Stimulated activated CD4-positive, alpha-beta T cell treated with anti-CD3 and anti-CD28 coated beads, Interleukin-4, amount 100 ng/mL, for 48 hours (primary cell): Measurements from ENCODE around the gene PAN2.
A peak's percentile ranks its signal among the peaks of the same experiment; 100 is the strongest.

ENCODE experiments used
- DNase-seq, 2 donors: peaks; one replicate each; pipeline ENCODE4 v3.0.0-alpha.2; 2020; ENCODE audit warnings: low read depth in 2 of 2

Gene PAN2, protein sequence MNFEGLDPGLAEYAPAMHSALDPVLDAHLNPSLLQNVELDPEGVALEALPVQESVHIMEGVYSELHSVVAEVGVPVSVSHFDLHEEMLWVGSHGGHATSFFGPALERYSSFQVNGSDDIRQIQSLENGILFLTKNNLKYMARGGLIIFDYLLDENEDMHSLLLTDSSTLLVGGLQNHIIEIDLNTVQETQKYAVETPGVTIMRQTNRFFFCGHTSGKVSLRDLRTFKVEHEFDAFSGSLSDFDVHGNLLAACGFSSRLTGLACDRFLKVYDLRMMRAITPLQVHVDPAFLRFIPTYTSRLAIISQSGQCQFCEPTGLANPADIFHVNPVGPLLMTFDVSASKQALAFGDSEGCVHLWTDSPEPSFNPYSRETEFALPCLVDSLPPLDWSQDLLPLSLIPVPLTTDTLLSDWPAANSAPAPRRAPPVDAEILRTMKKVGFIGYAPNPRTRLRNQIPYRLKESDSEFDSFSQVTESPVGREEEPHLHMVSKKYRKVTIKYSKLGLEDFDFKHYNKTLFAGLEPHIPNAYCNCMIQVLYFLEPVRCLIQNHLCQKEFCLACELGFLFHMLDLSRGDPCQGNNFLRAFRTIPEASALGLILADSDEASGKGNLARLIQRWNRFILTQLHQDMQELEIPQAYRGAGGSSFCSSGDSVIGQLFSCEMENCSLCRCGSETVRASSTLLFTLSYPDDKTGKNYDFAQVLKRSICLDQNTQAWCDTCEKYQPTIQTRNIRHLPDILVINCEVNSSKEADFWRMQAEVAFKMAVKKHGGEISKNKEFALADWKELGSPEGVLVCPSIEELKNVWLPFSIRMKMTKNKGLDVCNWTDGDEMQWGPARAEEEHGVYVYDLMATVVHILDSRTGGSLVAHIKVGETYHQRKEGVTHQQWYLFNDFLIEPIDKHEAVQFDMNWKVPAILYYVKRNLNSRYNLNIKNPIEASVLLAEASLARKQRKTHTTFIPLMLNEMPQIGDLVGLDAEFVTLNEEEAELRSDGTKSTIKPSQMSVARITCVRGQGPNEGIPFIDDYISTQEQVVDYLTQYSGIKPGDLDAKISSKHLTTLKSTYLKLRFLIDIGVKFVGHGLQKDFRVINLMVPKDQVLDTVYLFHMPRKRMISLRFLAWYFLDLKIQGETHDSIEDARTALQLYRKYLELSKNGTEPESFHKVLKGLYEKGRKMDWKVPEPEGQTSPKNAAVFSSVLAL

DNA sequence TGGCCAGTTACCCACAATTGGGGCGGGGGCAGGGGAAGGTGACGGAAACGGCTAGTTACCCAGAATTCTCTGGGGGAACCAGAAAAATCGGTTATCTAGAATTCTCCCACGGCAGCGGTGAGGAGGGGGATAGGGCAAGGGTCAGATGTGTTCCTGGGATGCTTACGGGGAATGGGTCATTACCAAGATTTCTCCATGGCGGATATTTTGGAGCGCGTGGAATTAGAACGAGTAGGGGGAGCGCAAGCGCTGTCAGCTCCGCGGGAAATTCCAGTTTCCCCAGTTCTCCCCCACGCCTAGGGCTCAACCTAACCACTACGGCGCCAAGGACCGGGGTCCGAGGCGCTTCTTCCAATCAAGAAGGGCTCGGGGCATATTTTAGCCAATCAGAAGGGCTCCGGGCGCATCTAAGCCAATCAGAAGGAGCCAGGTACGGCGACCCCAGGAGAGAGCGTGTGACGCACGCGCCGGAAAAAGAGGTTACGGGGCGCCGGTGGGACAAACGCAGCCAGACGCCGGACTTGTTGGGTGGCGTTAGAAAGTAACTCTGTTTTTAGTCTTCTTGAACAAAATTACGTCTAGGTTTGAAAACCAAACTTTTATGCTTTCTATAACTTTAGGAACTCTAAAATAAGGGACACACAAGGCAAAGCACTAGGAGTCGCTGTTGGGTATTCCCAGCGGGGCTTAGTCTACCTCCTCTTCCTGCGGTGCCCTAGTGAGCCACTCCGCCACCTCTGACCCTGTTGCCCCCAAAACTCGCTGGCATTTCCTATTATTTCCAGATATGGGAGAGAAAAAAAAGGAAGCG is at the start of gene PAN2:
Gene PAN2 (minus strand): TSS at position 322 of the 811 bp plus-strand sequence. CDS start 906 bp downstream, outside the sequence.
- peak; percentile 82 to 90 for DNase-seq

- DNase-seq = no peak
Observed at GRCh38 chr12:56382611-56383010, 48.8 kb upstream of the PAN2 start.

DNA sequence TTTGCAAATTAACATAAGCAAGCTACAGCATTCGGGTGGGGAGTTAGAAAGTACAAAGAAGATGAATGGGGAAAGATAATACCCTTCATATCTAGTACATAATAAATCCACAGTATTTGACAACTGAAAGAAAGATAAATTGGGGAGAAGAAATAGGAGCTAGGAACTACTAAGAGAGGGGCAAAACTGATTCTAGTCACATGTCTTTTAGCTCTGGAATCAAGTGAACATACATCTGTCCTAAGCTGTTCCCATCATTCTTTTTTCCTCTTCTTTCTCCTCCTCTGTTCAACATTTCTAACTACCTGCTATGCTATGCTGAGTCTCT is 44.2 kb upstream of the PAN2 start:
- DNase-seq = no peak

GRCh38 chr12:56377310-56377988 is 43.6 kb upstream of the PAN2 start:
- no peak for DNase-seq

- DNase-seq = no peak
Observed at GRCh38 chr12:56375598-56376434, 42.0 kb upstream of the PAN2 start.

DNA sequence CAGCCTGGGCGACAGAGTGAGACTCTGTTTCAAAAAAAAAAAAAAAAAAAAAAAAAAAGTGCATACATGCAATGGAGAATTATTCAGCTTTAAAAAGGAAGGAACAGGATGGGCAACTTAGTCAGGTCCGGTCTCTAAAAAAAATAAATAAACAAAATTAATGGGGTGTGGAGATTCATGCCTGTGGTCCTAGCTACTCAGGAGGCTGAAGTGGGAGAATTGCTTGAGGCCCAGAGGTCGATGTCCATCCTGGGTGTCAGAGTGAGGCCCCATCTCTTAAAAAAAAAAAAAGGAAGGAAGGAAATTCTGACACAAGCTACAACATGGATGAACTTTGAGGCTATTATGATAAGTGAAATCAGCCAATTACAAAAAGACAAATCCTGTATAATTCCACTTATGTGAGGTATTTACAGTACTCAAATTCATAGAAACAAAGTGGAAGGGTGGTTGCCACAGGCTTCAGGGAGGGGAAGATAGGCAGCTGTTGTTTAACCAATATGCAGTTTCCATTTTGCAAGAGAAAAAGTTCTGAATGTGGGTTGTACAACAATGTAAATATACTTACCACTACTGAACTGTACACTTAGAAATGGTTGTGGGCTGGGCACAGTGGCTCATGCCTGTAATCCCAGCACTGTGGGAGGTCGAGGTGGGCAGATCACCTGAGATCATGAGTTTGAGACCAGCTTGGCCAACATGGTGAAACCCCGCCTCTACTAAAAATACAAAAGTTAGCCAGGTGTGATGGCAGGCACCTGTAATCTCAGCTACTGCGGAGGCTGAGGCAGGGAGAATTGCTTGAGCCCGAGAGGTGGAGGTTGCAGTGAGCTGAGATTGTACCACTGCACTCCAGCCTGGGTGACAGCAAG is 41.2 kb upstream of the PAN2 start:
- DNase-seq = no peak

DNA sequence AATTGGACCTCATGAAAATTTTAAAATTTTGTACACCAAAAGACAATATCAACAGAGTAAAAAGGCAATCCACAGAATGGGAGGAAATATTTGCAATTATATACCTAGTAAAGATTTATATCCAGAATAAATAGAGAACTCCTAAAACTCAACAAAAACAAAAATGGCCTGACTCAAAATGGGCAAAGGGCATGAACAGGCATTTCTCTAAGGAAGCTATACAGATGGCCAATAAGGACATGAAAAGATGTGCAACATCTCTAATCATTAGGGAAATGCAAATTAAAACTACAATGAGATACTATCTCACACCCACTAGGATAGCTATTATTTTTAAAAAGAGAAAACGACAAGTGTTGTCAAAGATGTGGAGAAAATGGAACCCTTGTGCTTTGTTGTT is 39.7 kb upstream of the PAN2 start:
- no peak for DNase-seq

- DNase-seq = no peak
Observed at GRCh38 chr12:56366948-56367347, 33.1 kb upstream of the PAN2 start.

- DNase-seq = no peak
Observed at GRCh38 chr12:56362130-56363059, 28.6 kb upstream of the PAN2 start, which contains the start of gene APOF. APOF (minus strand) TSS chr12:56362857; CDS start chr12:56362745, 112 bp downstream.

- DNase-seq = no peak
Observed at GRCh38 chr12:56361487-56362129, 27.8 kb upstream of the PAN2 start.

DNA sequence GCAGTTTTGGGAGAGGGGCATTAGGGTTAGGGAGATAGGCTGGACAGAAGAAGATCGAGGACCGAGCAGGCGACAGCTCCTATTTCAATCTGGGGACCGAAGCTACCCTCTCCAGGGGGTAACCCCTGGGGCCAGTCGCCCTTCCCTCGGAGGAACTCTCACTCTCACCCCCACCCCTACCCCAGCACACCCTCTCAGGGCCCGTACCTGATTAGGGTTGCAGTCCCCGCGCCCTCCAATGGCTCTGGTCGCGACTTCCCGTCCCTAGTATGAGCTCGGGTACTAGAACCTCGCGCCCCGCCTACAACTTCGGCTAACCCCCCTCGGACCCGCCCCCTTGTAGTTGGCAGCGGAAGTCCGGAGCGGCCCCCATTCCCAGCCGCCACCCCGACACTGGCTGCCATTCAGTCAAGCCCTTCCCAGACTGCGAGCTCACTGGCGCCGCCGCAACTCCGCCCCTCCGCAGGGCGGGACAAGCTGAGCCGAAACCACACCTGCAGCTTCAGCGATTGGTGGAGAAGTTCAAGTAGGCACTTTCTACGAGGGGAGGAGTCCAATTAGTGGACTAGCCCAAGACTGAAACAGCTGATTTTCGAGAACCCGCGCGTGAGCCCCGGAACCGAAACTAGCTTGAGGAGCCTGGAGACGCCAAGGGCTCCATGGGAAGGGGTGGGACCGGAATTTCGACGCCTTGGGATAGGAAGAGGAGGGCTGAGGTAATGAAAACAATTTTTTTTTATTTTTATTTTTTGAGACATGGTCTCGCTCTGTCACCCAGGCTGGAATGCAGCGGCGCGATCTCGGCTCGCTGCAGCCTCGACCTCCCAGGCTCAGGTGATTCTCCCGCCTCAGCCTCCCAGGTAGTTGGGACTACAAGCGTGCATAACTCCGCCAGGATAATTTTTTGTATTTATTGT is 26.3 kb upstream of the PAN2 start, which contains the start of gene STAT2:
Gene STAT2 (minus strand): TSS at position 257 of the 917 bp plus-strand sequence. CDS start 3,536 bp downstream, outside the sequence.
- peak; percentile 96 to 99 for DNase-seq

GRCh38 chr12:56358836-56359532 is 25.2 kb upstream of the PAN2 start:
- DNase-seq = no peak

- no peak for DNase-seq
Observed at GRCh38 chr12:56351325-56351724, 17.5 kb upstream of the PAN2 start.

GRCh38 chr12:56350662-56351061 is 16.9 kb upstream of the PAN2 start:
- DNase-seq = no peak

GRCh38 chr12:56348776-56349175 is 15.0 kb upstream of the PAN2 start:
- no peak for DNase-seq
